Fibroblast of mammary gland (primary cell): ENCODE data around the gene PGM1.
A peak's percentile ranks its signal among the peaks of the same experiment; 100 is the strongest.

Source experiments
- DNase-seq: peaks from one replicate; pipeline ENCODE4 v3.0.0-alpha.2; 2010; ENCODE audit warnings: low read depth
- H3K4me3 ChIP-seq: 2 replicates; pipeline ENCODE4 v1.5.1; 2011; ENCODE audit warnings: low read depth, mild to moderate bottlenecking, low read length, moderate library complexity; ENCODE audit not compliant: control insufficient read depth
- TF ChIP-seq, protein P1 (sequence below): conservative IDR thresholded peaks from 2 replicates; pipeline ENCODE4 v1.5.1; 2011; ENCODE audit warnings: low read depth, low read length, inconsistent platforms; ENCODE audit not compliant: control insufficient read depth, insufficient read depth

Gene PGM1

DNA sequence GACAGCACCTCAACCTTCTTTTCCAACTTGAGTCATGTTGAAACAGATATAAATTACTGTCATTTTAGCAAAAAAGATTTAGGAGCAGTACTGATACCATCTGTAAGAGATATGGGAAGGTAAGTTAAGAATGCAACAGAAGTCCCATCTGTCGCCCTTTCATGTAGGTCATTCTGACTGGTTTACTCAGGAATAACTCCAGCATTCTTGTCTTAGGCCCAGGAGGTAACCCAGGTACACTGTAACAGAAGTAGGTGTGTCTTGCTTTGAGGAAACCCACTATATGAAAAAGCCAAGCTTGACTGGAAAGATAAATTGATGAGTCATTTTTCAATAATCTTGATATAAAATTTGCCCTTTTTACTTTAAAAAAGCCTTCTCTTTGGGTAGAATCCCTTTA lies 35.4 kb downstream of the PGM1 start:
- TF ChIP-seq, protein P1, sequence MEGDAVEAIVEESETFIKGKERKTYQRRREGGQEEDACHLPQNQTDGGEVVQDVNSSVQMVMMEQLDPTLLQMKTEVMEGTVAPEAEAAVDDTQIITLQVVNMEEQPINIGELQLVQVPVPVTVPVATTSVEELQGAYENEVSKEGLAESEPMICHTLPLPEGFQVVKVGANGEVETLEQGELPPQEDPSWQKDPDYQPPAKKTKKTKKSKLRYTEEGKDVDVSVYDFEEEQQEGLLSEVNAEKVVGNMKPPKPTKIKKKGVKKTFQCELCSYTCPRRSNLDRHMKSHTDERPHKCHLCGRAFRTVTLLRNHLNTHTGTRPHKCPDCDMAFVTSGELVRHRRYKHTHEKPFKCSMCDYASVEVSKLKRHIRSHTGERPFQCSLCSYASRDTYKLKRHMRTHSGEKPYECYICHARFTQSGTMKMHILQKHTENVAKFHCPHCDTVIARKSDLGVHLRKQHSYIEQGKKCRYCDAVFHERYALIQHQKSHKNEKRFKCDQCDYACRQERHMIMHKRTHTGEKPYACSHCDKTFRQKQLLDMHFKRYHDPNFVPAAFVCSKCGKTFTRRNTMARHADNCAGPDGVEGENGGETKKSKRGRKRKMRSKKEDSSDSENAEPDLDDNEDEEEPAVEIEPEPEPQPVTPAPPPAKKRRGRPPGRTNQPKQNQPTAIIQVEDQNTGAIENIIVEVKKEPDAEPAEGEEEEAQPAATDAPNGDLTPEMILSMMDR = no peak
- no peak for DNase-seq
- no peak overlapping the region for H3K4me3 ChIP-seq

DNA sequence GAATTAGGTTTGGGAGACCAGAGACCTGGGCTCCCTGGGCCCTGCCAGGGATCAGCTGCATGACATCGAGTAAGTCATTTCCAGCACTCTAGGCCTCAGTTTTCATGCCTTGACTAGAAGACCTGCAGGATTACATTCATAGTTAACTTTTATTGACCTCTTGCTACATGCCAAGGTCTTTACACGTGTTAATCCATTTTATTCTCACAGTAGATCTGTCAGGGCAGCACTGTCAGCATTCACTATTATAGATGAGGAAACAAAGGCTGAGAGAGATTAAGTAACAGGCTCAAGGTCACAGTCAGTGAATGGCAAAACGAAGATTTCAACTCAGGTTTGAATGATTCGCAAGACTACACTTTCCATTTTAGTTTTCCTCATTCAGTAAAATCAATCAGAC lies 37.0 kb downstream of the PGM1 start:
- DNase-seq = no peak
- TF ChIP-seq, protein P1 = no peak
- H3K4me3 ChIP-seq = no peak overlapping the region

DNA sequence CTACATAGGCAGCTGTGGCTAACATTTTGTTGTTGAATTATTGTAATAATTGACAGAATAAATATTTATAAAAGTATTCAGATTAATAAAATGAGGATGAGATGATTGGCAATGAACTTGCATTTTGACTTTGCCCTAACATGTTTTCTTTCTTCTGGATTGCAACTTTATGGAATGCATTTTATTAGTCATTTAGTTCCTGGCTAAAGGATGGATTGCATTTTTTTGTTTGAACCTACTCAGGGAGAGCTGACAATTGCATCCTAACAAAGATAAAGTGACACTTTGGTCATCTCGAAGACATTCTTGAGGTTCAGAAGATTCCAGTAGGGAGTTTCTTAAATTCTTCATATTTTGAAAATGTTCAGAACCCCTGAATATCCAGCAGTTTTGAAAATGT lies 37.5 kb downstream of the PGM1 start:
- no peak for DNase-seq
- H3K4me3 ChIP-seq = no peak overlapping the region
- TF ChIP-seq, protein P1 = no peak

DNA sequence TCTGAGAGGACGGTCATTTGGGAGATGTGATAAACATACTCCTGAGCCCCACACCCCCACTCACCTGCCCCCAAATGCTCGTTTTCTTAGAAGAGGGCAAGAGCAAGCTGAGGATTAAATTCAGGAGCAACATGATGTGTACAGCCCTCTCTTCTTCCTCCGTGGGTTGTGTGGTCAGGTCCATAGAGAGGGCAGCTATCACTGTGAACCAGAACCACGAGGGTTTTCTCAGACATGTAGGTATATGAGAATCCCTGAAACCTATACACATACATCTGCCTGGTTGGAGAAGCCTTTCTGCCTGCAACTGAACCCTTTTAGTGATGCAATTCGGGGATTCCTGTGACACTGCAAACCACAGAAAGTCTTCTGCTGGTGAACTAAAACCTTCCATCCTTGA lies 38.9 kb downstream of the PGM1 start:
- DNase-seq = no peak
- TF ChIP-seq, protein P1 = no peak
- no peak overlapping the region for H3K4me3 ChIP-seq

DNA sequence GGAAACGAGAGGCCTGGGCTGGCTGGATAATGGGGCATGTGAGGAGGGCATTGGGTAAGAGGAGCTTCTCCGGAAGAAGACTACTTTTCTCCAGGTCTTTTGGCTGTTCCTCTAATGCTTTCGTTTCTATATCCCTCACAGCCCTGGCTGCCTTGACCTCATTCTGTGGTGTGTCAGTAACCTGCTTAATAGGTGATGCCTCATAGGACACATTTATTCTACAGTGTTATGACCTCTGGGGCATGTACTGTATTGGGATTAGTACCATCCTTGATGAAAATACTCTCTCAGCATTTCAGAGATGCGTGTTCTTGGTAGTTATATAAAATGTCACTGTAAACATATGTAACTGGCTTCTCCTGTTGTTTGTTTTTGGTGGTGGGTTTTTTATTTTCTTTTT lies 40.1 kb downstream of the PGM1 start:
- TF ChIP-seq, protein P1 = no peak
- DNase-seq = no peak
- no peak overlapping the region for H3K4me3 ChIP-seq

DNA sequence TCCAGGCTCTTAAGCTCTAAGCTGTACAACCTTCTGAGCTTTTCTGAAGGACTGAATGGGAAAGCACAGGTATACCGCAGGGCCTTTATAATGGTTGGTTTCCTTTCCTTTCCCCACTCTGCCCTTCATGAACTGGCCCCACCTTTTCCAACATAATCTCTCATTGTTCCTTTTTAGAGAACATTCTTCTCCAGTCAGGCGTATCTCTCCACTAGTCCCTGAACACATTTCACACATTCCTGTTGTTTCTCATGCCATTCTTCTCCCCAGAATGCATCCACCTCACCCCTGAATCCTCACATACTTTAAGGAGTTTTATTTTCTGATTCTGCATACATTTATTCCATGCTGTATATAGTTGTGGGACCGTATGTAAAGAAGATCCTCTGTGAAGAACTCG lies 41.3 kb downstream of the PGM1 start:
- TF ChIP-seq, protein P1 = no peak
- H3K4me3 ChIP-seq = no peak overlapping the region
- DNase-seq = no peak

DNA sequence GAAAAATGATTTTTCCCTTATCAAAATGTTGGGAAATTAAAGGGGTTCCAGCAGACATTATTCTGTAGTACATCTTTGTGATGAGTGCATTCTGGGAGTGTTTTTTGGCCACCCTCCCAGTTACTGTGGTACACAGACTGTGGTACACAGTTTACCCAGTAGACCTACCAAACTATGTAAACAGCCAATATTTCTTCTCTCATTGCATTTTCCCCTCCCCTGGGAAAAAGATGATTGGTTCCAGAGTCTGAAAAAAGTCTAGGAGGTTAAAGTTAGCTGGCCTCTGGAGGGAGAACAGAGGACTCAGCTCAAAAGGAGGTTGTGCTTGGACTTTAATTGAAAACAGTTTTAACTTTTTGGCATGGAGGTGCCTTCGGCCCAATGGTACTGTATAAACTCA lies 42.5 kb downstream of the PGM1 start:
- TF ChIP-seq, protein P1 = no peak
- H3K4me3 ChIP-seq = no peak overlapping the region
- DNase-seq = peak; percentile 94
